ENCODE measurements around the gene COQ10B. TPM values are rescaled to one million over a fixed set of nuclear protein-coding genes. Genes with fewer than 3 reads are reported as not detected.

Gene COQ10B
- total RNA-seq = 28.5 to 33.9 TPM (median 33.5 TPM) in 3 replicates
- long read RNA-seq, transcript COQ10B-201 (5 exons, 2,239 nt) = major isoform, 92 of 96 reads
- long read RNA-seq, partial matches to known transcripts = 0 of 96 reads
- long read RNA-seq, other reads (novel, unspliced or antisense) = 2 of 96 reads

GRCh38 chr2:197453123-197453913 lies at the start of gene COQ10B:
Gene COQ10B, plus strand, starts transcription at chr2:197453552. Its CDS starts 9 bp downstream, at chr2:197453561.
- Mint-ChIP-seq H3K4me1 (ENCODE audit: low read depth) (peaks cover 32% of the 10 kb centered on the region), H3K4me3 (ENCODE audit: unreplicated experiment) (peak within 1 kb of the TSS; percentile 90), H3K27ac (ENCODE audit: unreplicated experiment) (peak within 1 kb of the TSS; percentile 99)

DNA sequence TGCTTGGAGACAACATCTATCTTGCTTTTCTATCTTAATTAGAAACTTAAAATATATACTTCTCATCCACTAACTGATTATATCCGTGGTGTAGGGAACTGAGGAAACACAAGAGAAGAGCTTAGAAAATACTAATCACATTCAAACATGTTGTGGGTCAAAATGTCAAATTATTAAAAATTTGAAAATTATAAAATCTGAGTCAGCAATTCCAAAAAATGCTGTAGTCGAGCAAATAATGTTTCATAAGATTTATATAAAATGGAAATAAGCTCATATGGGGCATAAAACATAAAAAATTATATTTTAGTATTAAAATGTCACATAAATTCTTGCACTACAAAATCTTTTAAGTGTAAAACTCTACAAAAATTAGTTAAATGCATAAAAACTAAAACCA lies 47.8 kb upstream of the COQ10B start:
- Mint-ChIP-seq H3K27me3 (ENCODE audit: low read depth) (no peaks in the 10 kb centered on the region), H3K36me3 (ENCODE audit: low read depth) (peaks cover 46% of the 10 kb centered on the region), H3K4me1 (ENCODE audit: low read depth) (no peaks in the 10 kb centered on the region), H3K27ac (ENCODE audit: unreplicated experiment) (no peak overlapping the region), H3K9me3 (ENCODE audit: low read depth) (no peaks in the 10 kb centered on the region), H3K4me3 (ENCODE audit: unreplicated experiment) (no peak overlapping the region)
- TF ChIP-seq CTCF (IDR thresholded peaks at IDR 0.05) = no peak
- DNase-seq (ENCODE audit: low spot score) = no peak

More at GRCh38 chr2:197453123-197453913, at the start of gene COQ10B:
- H3K27me3 Mint-ChIP-seq (ENCODE audit: low read depth) = no peaks in the 10 kb centered on the region
- DNase-seq (ENCODE audit: low spot score) = peak; percentile 100
- no peaks in the 10 kb centered on the region for H3K36me3 Mint-ChIP-seq (ENCODE audit: low read depth)
- TF ChIP-seq CTCF (IDR thresholded peaks at IDR 0.05) = peak; percentile 65
- H3K9me3 Mint-ChIP-seq (ENCODE audit: low read depth) = no peaks in the 10 kb centered on the region

GRCh38 chr2:197414039-197414438 lies 39.3 kb upstream of the COQ10B start:
- H3K4me1 Mint-ChIP-seq (ENCODE audit: low read depth) = peaks cover 10% of the 10 kb centered on the region
- TF ChIP-seq CTCF (IDR thresholded peaks at IDR 0.05) = no peak
- no peak overlapping the region for H3K4me3 Mint-ChIP-seq (ENCODE audit: unreplicated experiment)
- H3K36me3 Mint-ChIP-seq (ENCODE audit: low read depth) = peaks cover 33% of the 10 kb centered on the region
- H3K27me3 Mint-ChIP-seq (ENCODE audit: low read depth) = no peaks in the 10 kb centered on the region
- peak overlapping the region; percentile 46 for H3K27ac Mint-ChIP-seq (ENCODE audit: unreplicated experiment)
- no peaks in the 10 kb centered on the region for H3K9me3 Mint-ChIP-seq (ENCODE audit: low read depth)
- no peak for DNase-seq (ENCODE audit: low spot score)

DNA sequence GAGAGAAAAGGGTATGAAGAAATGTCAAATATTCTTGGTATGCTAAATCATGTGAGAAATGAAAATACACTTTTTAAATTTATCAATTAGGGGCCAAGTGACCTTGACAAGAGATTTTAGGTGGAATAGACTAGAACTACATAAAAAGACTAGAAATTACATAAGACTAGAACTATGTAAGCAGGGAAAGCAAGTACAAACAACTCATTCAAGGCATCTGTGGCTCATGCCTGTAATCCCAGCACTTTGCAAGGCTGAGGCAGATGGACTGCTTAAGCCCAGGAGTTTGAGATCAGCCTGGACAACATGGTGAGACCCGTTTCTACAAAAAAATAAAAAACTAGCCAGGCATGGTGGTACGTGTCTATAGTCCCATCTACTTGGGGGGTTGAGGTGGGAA lies 38.8 kb upstream of the COQ10B start:
- TF ChIP-seq CTCF (IDR thresholded peaks at IDR 0.05) = no peak
- Mint-ChIP-seq H3K27me3 (ENCODE audit: low read depth) (no peaks in the 10 kb centered on the region), H3K4me1 (ENCODE audit: low read depth) (peaks cover 10% of the 10 kb centered on the region), H3K9me3 (ENCODE audit: low read depth) (no peaks in the 10 kb centered on the region), H3K4me3 (ENCODE audit: unreplicated experiment) (no peak overlapping the region), H3K36me3 (ENCODE audit: low read depth) (peaks cover 31% of the 10 kb centered on the region), H3K27ac (ENCODE audit: unreplicated experiment) (peak overlapping the region; percentile 46)
- DNase-seq (ENCODE audit: low spot score) = no peak

- no peak overlapping the region for H3K4me3 Mint-ChIP-seq (ENCODE audit: unreplicated experiment)
- DNase-seq (ENCODE audit: low spot score) = no peak
- H3K27me3 Mint-ChIP-seq (ENCODE audit: low read depth) = no peaks in the 10 kb centered on the region
- no peaks in the 10 kb centered on the region for H3K9me3 Mint-ChIP-seq (ENCODE audit: low read depth)
- TF ChIP-seq CTCF (IDR thresholded peaks at IDR 0.05) = no peak
- H3K4me1 Mint-ChIP-seq (ENCODE audit: low read depth) = peaks cover 10% of the 10 kb centered on the region
- H3K36me3 Mint-ChIP-seq (ENCODE audit: low read depth) = peaks cover 25% of the 10 kb centered on the region
- H3K27ac Mint-ChIP-seq (ENCODE audit: unreplicated experiment) = no peak overlapping the region
Observed at GRCh38 chr2:197416268-197416667, 37.1 kb upstream of the COQ10B start.
